DND-41 (cell line): ENCODE data around the gene FIGNL1.

Experiments used
- CTCF ChIP-seq: IDR thresholded peaks from 2 replicates; pipeline ENCODE4 v1.5.1; 2012; ENCODE audit warnings: borderline replicate concordance, low read length, moderate library complexity, mild to moderate bottlenecking; ENCODE audit not compliant: poor library complexity, severe bottlenecking; ENCODE audit errors: extremely low read depth
- EZH2 ChIP-seq: IDR thresholded peaks from 3 replicates; pipeline ENCODE4 v1.6.1; 2012; ENCODE audit warnings: borderline replicate concordance, low read depth, mild to moderate bottlenecking, moderate library complexity, low read length, inconsistent platforms; ENCODE audit not compliant: severe bottlenecking

- TF ChIP-seq CTCF (no peak), EZH2 (no peak)
Observed at GRCh38 chr7:50418526-50419290, 31.4 kb downstream of the FIGNL1 start.
